Retina (tissue), 1 donor: ENCODE measurements around the gene BMF.
"Not testable (repeated sequence)": the region's sequence is repeated elsewhere in the genome, so short reads cannot be mapped to it uniquely, and the experiment has no call there.

ENCODE experiments used
- DNase-seq: peaks from one replicate; pipeline ENCODE4 v3.0.0-alpha.2; 2016

Gene BMF

GRCh38 chr15:40085266-40085665 is 23.4 kb downstream of the BMF start:
- DNase-seq, result no peak

GRCh38 chr15:40084650-40085049 is 24.0 kb downstream of the BMF start:
- no peak for DNase-seq

- DNase-seq, result no peak
Measured at GRCh38 chr15:40082195-40082883, 26.3 kb downstream of the BMF start.

GRCh38 chr15:40081691-40082194 is 26.9 kb downstream of the BMF start:
- peak; percentile 80 for DNase-seq

- DNase-seq, result no peak
Measured at GRCh38 chr15:40080847-40081246, 27.8 kb downstream of the BMF start.

- no peak for DNase-seq
Measured at GRCh38 chr15:40080104-40080503, 28.6 kb downstream of the BMF start.

- DNase-seq, result no peak
Measured at GRCh38 chr15:40079456-40079855, 29.2 kb downstream of the BMF start.

- no peak for DNase-seq
Measured at GRCh38 chr15:40075298-40076044, 33.2 kb downstream of the BMF start.

- not testable (repeated sequence) for DNase-seq
Measured at GRCh38 chr15:40074656-40075055, 34.0 kb downstream of the BMF start.

GRCh38 chr15:40073716-40074490 is 34.8 kb downstream of the BMF start:
- DNase-seq, result not testable (repeated sequence)

- no peak for DNase-seq
Measured at GRCh38 chr15:40072216-40072990, 36.3 kb downstream of the BMF start.

- DNase-seq, result no peak
Measured at GRCh38 chr15:40070608-40071218, 38.0 kb downstream of the BMF start.

GRCh38 chr15:40070166-40070557 is 38.5 kb downstream of the BMF start:
- DNase-seq, result no peak

GRCh38 chr15:40069178-40070165 is 39.2 kb downstream of the BMF start:
- DNase-seq, result peak; percentile 84

- DNase-seq, result no peak
Measured at GRCh38 chr15:40067921-40068624, 40.6 kb downstream of the BMF start.

GRCh38 chr15:40066589-40066988 is 42.1 kb downstream of the BMF start:
- DNase-seq, result no peak

GRCh38 chr15:40065166-40065565 is 43.5 kb downstream of the BMF start:
- no peak for DNase-seq

GRCh38 chr15:40064231-40064894 is 44.3 kb downstream of the BMF start:
- no peak for DNase-seq

- DNase-seq, result no peak
Measured at GRCh38 chr15:40063563-40064011, 45.1 kb downstream of the BMF start.
